Osteoblast (primary cell): Measurements from ENCODE around the gene EMC9. TPM values are rescaled to one million over a fixed set of nuclear protein-coding genes. Genes with fewer than 3 reads are reported as not detected.
"Not testable (repeated sequence)": the region's sequence is repeated elsewhere in the genome, so short reads cannot be mapped to it uniquely, and the experiment has no call there.

Source experiments
- DNase-seq: peaks from one replicate; pipeline ENCODE4 v3.0.0; 2011; ENCODE audit warnings: low spot score, mixed read lengths; ENCODE audit not compliant: insufficient read length; ENCODE audit errors: missing footprints
- H2AFZ ChIP-seq: 2 replicates; pipeline ENCODE4 v1.6.0; 2011; ENCODE audit warnings: mild to moderate bottlenecking, low read length
- H3K27ac ChIP-seq: 2 replicates; pipeline ENCODE4 v1.5.1; 2011; ENCODE audit warnings: mild to moderate bottlenecking, low read depth, low read length, moderate library complexity
- H3K27me3 ChIP-seq: 2 replicates; pipeline ENCODE4 v1.6.0; 2012; ENCODE audit warnings: mild to moderate bottlenecking, control low read depth, inconsistent platforms, low read length, moderate library complexity; ENCODE audit not compliant: insufficient read depth
- H3K36me3 ChIP-seq: 2 replicates; pipeline ENCODE4 v1.5.1; 2011; ENCODE audit warnings: mild to moderate bottlenecking, low read length, control low read depth, moderate library complexity; ENCODE audit not compliant: insufficient read depth
- H3K4me1 ChIP-seq: 2 replicates; pipeline ENCODE4 v1.5.1; 2011; ENCODE audit warnings: mild to moderate bottlenecking, low read length, control low read depth, moderate library complexity; ENCODE audit not compliant: insufficient read depth
- H3K4me2 ChIP-seq: 2 replicates; pipeline ENCODE4 v1.6.0; 2011; ENCODE audit warnings: mild to moderate bottlenecking, low read length; ENCODE audit not compliant: insufficient read depth
- H3K4me3 ChIP-seq: fragments of 200-600 bp; sonication (generic); 3 replicates; pipeline ENCODE4 v1.5.1; 2012; ENCODE audit warnings: mild to moderate bottlenecking, low read length, inconsistent platforms; ENCODE audit not compliant: insufficient read depth
- H3K79me2 ChIP-seq: 2 replicates; pipeline ENCODE4 v1.6.0; 2012; ENCODE audit warnings: mild to moderate bottlenecking, low read length, control low read depth, inconsistent platforms; ENCODE audit not compliant: insufficient read depth
- H3K9me3 ChIP-seq: 2 replicates; pipeline ENCODE4 v1.5.1; 2011; ENCODE audit warnings: low read depth, low read length, control low read depth
- H4K20me1 ChIP-seq: 2 replicates; pipeline ENCODE4 v1.6.0; 2012; ENCODE audit warnings: mild to moderate bottlenecking, low read length, control low read depth; ENCODE audit not compliant: insufficient read depth
- total RNA-seq: library from RNA; depleted of rRNA; stranded (reverse); fragments of >200 nt; gene quantifications from 2 replicates; pipeline ENCODE4 v1.2.3, GENCODE V29; 2012
- TF ChIP-seq, protein P1 (sequence below): IDR thresholded peaks from 2 replicates; pipeline ENCODE4 v1.5.1; 2011; ENCODE audit warnings: mild to moderate bottlenecking, low read depth, low read length, moderate library complexity; ENCODE audit errors: extremely low read depth

EMC9 gene
- total RNA-seq, 1 donor: 6.9 TPM

DNA sequence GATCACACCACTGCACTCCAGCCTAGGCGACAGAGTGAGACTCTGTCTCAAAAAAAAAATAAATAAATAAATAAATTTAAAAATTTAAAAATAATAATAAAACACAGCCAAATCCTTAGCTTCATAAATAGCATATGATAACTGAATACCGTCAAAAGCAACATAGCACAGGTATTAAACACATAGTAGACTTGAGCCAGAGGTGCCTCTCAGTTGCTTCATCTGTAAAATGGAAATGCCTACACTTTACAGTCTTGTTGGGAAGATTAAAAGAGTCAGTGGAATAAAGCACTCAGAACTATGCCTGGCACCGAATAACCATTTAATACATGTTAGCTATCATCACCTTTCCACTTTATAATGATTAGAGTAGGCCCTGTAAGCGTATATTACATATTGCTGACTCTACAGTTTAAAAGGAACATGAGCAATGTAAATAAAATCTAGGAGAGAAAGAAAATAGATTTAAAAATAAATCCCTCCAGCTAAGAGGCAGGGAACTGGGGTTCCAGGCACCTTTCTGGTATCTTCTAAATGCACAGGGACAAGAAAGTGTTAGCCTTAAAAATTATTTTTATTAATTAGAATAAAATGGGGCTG lies 34.6 kb downstream of the EMC9 start:
- no peak overlapping the region for H3K4me3 ChIP-seq
- H4K20me1 ChIP-seq: no peaks in the 10 kb centered on the region
- no peak overlapping the region for H2AFZ ChIP-seq
- no peak overlapping the region for H3K27ac ChIP-seq
- H3K27me3 ChIP-seq: no peaks in the 10 kb centered on the region
- H3K9me3 ChIP-seq: no peaks in the 10 kb centered on the region
- H3K36me3 ChIP-seq: peaks cover 9% of the 10 kb centered on the region
- TF ChIP-seq, protein P1, sequence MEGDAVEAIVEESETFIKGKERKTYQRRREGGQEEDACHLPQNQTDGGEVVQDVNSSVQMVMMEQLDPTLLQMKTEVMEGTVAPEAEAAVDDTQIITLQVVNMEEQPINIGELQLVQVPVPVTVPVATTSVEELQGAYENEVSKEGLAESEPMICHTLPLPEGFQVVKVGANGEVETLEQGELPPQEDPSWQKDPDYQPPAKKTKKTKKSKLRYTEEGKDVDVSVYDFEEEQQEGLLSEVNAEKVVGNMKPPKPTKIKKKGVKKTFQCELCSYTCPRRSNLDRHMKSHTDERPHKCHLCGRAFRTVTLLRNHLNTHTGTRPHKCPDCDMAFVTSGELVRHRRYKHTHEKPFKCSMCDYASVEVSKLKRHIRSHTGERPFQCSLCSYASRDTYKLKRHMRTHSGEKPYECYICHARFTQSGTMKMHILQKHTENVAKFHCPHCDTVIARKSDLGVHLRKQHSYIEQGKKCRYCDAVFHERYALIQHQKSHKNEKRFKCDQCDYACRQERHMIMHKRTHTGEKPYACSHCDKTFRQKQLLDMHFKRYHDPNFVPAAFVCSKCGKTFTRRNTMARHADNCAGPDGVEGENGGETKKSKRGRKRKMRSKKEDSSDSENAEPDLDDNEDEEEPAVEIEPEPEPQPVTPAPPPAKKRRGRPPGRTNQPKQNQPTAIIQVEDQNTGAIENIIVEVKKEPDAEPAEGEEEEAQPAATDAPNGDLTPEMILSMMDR: no peak
- no peak for DNase-seq
- no peak overlapping the region for H3K4me2 ChIP-seq
- no peaks in the 10 kb centered on the region for H3K79me2 ChIP-seq
- H3K4me1 ChIP-seq: no peaks in the 10 kb centered on the region

DNA sequence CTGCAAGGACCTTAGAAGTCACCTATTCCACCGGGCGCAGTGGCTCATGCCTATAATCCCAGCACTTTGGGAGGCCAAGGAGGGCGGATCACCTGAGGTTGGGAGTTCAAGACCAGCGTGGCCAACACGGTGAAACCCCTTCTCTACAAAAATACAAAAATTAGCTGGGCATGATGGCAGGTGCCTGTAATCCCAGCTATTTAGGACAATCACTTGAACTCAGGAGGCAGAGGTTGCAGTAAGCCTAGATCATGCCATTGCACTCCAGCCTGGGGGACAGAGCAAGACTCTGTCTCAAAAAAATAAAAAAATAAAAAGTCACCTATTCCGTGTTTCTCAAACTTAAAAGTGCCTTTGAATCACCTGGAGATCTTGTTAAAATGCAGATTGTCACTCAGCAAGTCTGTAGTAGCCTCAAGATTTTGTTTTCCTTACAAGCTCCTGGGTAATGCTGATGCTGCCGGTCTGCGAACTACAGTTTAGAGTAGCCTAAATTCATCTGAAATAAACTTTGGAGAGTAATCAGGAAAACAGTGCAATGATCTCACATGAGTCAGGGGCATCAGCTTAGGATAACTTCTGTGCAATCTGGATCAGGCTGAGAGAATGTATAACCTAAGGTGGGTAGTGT lies 35.7 kb downstream of the EMC9 start:
- not testable (repeated sequence) for H3K4me1 ChIP-seq, H3K9me3 ChIP-seq, H4K20me1 ChIP-seq, H3K27me3 ChIP-seq, H3K79me2 ChIP-seq, H3K4me2 ChIP-seq, H3K27ac ChIP-seq, H2AFZ ChIP-seq, H3K4me3 ChIP-seq, DNase-seq
- H3K36me3 ChIP-seq: peaks cover 16% of the 10 kb centered on the region

DNA sequence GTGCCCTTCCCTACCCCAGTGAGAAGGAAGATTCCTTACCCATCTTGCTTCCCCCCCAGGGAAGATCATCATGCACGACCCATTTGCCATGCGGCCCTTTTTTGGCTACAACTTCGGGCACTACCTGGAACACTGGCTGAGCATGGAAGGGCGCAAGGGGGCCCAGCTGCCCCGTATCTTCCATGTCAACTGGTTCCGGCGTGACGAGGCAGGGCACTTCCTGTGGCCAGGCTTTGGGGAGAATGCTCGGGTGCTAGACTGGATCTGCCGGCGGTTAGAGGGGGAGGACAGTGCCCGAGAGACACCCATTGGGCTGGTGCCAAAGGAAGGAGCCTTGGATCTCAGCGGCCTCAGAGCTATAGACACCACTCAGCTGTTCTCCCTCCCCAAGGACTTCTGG lies 37.9 kb downstream of the EMC9 start:
- Histone ChIP-seq H3K36me3 (peaks cover 22% of the 10 kb centered on the region), H3K4me2 (no peak overlapping the region), H3K4me1 (no peaks in the 10 kb centered on the region), H3K79me2 (no peaks in the 10 kb centered on the region), H3K27me3 (no peaks in the 10 kb centered on the region), H2AFZ (no peak overlapping the region), H3K9me3 (no peaks in the 10 kb centered on the region), H3K27ac (no peak overlapping the region), H3K4me3 (no peak overlapping the region), H4K20me1 (no peaks in the 10 kb centered on the region)
- TF ChIP-seq, protein P1: no peak
- DNase-seq: no peak

DNA sequence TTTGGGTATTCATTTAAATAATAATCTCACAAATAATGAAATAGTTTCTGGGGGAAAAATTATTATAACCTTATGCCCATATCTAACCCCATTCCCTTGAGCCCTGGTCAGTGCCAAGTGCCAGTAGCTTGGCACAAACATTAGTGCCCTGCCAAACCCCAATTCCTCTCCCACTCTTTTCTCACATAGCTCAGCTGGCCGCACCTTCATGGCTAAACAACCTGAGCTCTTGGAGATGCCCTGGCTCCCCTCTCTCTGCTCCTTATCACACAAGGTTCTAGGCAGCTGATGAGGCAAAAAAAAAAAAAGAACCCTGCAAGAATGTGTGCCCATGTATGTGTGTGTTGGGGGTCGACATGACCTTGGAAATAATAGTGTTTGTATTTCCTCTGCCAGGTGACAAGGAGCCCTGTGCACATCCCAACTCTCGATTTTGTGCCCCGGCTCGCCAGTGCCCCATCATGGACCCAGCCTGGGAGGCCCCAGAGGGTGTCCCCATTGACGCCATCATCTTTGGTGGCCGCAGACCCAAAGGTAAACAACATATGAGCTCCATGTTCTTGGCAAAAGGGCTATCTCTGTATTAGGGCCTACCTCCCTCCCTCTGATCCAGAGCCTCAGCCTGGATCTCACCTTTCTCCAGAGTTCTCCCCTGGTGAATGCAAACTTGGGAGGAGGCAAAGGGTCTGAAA lies 38.9 kb downstream of the EMC9 start:
- peaks cover 24% of the 10 kb centered on the region for H3K36me3 ChIP-seq
- TF ChIP-seq, protein P1: no peak
- H3K4me3 ChIP-seq: no peak overlapping the region
- no peaks in the 10 kb centered on the region for H3K27me3 ChIP-seq
- no peaks in the 10 kb centered on the region for H3K4me1 ChIP-seq
- H3K79me2 ChIP-seq: no peaks in the 10 kb centered on the region
- peak; percentile 56 for DNase-seq
- no peaks in the 10 kb centered on the region for H3K9me3 ChIP-seq
- H4K20me1 ChIP-seq: no peaks in the 10 kb centered on the region
- no peak overlapping the region for H2AFZ ChIP-seq
- H3K4me2 ChIP-seq: no peak overlapping the region
- no peak overlapping the region for H3K27ac ChIP-seq
